ENCODE results near the gene UCKL1.

UCKL1 gene

DNA sequence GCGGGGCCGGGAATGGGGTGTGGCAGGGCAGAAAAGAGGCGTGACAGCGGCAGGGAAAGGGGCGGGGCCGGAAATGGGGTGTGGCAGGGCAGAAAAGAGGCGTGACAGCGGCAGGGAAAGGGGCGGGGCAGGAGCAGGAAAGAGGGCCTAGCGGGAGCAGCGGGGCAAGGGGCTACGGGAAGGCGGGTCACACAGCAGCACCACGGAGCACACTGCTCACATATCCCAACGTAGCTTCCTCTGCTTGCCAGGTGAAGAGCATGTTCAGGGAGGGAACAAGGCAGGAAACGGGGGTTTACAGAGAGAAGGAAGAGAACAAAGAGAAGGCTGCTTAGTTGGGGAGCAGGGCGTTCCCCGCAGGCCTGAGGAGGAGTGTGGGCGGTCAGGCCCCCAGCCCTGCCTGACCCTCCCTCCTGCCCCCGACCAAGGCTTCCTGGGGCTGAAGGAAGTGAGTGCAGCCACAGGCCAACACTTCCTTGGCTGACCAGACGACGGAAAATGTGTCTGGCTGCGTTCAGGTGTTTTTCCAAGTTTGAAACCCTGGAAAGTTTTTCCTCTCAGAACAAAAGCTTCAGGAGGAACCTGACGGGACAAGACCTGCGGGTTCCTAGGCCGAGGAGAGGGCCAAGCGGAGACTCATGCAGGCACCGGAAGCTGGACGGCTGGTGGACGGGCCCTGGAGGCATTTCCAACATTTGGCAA is 13.8 kb downstream of the UCKL1 start:
- H3K36me3 Mint-ChIP-seq (ENCODE audit: insufficient read depth) = peaks cover 24% of the 10 kb centered on the region
- H3K27me3 Mint-ChIP-seq = no peaks in the 10 kb centered on the region
- ATAC-seq (replicated peaks; ENCODE audit: extremely low read depth, poor library complexity, severe bottlenecking) = no peak
- H3K4me3 Mint-ChIP-seq = peak overlapping the region; percentile 43
- DNase-seq (ENCODE audit: low spot score in 2 of 2) = no peak
- H3K4me1 Mint-ChIP-seq = peaks cover 30% of the 10 kb centered on the region
- no peaks in the 10 kb centered on the region for H3K9me3 Mint-ChIP-seq
- peak overlapping the region; percentile 73 for H3K27ac Mint-ChIP-seq (ENCODE audit: low read depth)

DNA sequence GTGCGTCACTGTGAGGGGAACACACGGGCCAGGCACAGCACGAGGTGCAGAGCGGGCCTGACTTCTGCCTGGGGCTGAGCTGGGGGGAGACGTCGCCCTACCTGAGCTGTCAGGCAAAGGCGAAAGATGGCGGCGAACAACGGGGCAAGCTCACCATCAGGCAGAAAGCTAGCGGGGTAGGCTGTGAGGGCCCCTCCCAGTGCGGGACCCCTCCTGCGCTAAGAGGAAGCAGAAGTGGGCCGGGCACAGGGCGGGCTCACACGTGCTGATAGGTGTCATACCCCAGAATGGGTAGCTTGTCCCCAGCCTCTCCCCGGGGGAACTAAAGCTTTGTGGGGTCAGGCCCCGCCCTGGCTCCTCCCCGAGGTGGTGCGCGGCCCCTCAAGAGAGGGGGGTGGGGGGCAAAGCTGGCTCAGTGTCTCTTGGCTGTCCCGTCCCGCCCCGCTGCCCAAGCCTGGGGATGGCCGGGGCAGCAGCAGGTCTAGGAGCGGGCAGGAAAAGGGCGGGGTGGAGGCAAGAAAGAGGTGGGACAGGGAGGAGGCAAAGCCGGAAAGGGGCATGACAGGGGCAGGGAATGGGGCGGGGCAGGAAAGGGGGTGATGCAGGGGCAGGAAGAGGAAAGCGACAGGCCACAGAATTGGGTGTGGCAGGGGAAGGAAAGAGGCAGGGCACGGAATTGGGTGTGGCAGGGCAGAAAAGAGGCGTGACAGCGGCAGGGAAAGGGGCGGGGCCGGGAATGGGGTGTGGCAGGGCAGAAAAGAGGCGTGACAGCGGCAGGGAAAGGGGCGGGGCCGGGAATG is 14.7 kb downstream of the UCKL1 start:
- Mint-ChIP-seq H3K27me3 (no peaks in the 10 kb centered on the region), H3K4me1 (peaks cover 23% of the 10 kb centered on the region), H3K27ac (ENCODE audit: low read depth) (peak overlapping the region; percentile 73), H3K9me3 (no peaks in the 10 kb centered on the region), H3K4me3 (peak overlapping the region; percentile 43), H3K36me3 (ENCODE audit: insufficient read depth) (peaks cover 28% of the 10 kb centered on the region)
- DNase-seq (ENCODE audit: low spot score in 2 of 2) (peak; percentile 43 to 74), ATAC-seq (replicated peaks; ENCODE audit: extremely low read depth, poor library complexity, severe bottlenecking) (peak; percentile 84)

DNA sequence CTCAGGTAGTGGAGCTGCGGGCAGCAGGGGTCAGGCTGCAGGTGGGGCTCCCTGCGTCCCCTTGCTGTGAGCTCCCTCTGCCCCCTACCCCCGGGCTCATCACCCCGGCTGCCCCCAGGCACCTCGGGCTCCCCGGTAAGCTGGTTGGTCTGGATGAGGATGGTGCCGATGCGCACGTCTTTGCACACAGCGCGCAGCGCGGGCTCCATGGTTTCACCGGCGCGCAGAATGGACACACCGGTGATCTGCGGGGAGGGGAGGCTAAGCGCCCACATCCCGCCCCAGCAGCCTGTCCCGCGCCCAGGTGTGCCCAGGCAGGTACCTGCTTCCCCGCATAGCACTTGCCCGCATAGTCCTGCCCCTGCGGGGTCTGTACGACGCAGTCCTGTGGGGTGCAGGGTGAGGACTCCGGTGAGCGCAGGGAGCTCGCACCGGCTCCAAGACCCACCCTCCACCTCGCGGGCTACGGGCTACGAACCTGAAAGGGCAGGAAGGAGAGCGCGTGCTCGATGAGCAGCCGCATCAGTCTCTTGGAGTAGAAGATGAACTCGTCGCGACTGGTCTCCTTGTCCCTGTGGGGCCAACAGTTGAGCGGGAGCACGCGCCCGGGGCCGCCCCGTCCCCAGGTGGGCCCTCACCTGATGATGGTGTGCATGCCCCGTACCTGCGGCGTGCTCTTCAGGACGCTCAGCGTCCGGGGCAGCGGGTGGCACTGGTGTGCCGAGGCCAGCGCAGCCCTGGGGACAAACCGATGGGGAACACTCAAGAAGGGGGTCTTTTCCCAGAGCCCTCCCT is 15.5 kb downstream of the UCKL1 start:
- no peaks in the 10 kb centered on the region for H3K27me3 Mint-ChIP-seq
- H3K4me1 Mint-ChIP-seq = peaks cover 20% of the 10 kb centered on the region
- peaks cover 33% of the 10 kb centered on the region for H3K36me3 Mint-ChIP-seq (ENCODE audit: insufficient read depth)
- H3K9me3 Mint-ChIP-seq = no peaks in the 10 kb centered on the region
- DNase-seq (ENCODE audit: low spot score in 2 of 2) = peak in 1 of 2 donors; percentile 14
- ATAC-seq (replicated peaks; ENCODE audit: extremely low read depth, poor library complexity, severe bottlenecking) = no peak
- no peak overlapping the region for H3K27ac Mint-ChIP-seq (ENCODE audit: low read depth)
- H3K4me3 Mint-ChIP-seq = peak overlapping the region; percentile 43

DNA sequence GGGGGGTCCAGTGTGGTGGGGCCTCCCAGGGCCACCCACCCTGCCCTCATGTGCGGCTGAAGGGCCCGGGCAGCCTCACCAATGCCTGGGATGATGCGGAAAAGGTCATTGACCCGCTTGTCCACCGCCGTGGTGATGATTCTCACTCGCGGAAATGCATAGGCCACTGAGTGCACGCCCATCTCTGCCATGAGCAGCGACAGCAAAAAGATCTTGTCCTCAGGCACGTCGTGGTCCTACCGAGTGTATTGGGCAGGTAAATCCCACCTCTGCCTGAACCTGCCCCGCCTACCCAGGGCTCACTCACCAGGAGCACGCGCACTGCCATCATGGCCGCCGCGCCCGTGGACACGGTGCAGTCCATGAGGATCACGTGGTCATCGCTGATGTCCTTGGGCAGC is 16.1 kb downstream of the UCKL1 start:
- ATAC-seq (replicated peaks; ENCODE audit: extremely low read depth, poor library complexity, severe bottlenecking) (no peak), DNase-seq (ENCODE audit: low spot score in 2 of 2) (no peak)
- no peaks in the 10 kb centered on the region for H3K9me3 Mint-ChIP-seq
- no peak overlapping the region for H3K4me3 Mint-ChIP-seq
- H3K27ac Mint-ChIP-seq (ENCODE audit: low read depth) = no peak overlapping the region
- peaks cover 19% of the 10 kb centered on the region for H3K4me1 Mint-ChIP-seq
- peaks cover 33% of the 10 kb centered on the region for H3K36me3 Mint-ChIP-seq (ENCODE audit: insufficient read depth)
- no peaks in the 10 kb centered on the region for H3K27me3 Mint-ChIP-seq

DNA sequence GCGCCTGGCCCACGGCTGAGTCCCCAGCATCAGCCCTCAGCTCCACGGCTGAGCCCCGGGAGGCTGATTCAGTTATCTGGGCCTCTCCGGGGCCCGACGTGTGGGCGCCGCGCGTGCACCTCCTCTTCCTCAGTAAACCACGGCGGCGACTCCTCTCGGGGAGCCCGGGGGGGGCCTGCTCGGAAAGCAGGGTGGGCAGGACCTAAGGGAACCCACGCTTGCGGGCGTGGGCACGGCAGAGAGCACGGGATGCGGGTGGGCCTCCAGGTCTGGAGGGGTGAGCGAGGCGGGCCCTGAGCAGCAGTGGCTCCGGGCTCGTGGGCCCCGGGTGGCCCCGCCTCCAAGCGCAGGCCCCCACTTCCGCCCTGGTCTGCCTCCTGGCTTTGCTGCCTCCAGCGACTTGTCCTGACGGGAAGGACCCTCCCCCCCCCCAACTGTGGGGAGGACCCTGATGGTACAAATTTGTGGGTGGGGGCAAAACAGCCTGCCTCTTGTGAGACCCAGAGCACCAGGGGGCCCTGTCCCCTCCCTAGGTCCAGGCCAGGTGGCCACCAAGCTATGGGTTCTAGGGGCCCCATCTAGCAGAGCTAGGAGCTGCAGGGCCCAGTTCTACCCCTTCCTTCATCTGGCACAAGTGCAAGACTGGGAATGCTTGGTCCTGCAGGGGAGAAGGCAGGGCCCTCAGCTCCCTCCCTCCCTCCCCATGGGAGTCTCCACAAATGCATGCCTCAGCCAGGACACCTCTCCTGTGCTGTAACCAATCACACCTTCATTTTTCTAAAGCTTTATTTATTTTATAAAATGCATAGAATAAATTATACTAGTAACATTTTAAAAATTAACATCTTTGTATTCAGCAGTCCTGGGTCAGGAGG is 16.9 kb downstream of the UCKL1 start:
- no peak overlapping the region for H3K27ac Mint-ChIP-seq (ENCODE audit: low read depth)
- no peaks in the 10 kb centered on the region for H3K9me3 Mint-ChIP-seq
- no peak for DNase-seq (ENCODE audit: low spot score in 2 of 2)
- no peak overlapping the region for H3K4me3 Mint-ChIP-seq
- ATAC-seq (replicated peaks; ENCODE audit: extremely low read depth, poor library complexity, severe bottlenecking) = no peak
- no peaks in the 10 kb centered on the region for H3K27me3 Mint-ChIP-seq
- H3K36me3 Mint-ChIP-seq (ENCODE audit: insufficient read depth) = peaks cover 35% of the 10 kb centered on the region
- H3K4me1 Mint-ChIP-seq = peaks cover 26% of the 10 kb centered on the region

DNA sequence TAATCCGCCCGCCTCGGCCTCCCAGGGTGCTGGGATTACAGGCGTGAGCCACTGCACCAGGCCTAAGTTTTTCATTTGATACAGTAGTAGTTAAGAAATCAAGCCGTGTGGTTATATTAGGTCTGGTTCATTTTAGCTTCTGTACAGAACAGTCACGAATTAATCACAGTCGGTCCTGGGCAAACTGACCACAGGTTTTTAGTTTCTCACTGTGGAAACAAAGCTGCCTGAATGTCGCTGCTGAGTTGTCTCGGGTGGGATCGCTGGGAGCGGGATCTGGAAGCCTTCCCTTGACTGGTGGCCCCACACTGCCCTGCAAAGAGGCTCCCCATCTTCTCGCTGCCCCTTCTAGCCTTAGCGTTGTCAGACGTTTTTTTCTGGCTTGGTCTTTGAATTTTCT is 18.6 kb downstream of the UCKL1 start:
- H3K36me3 Mint-ChIP-seq (ENCODE audit: insufficient read depth) = peaks cover 30% of the 10 kb centered on the region
- no peaks in the 10 kb centered on the region for H3K27me3 Mint-ChIP-seq
- peaks cover 26% of the 10 kb centered on the region for H3K4me1 Mint-ChIP-seq
- H3K9me3 Mint-ChIP-seq = no peaks in the 10 kb centered on the region
- no peak overlapping the region for H3K27ac Mint-ChIP-seq (ENCODE audit: low read depth)
- ATAC-seq (replicated peaks; ENCODE audit: extremely low read depth, poor library complexity, severe bottlenecking) (no peak), DNase-seq (ENCODE audit: low spot score in 2 of 2) (no peak)
- H3K4me3 Mint-ChIP-seq = no peak overlapping the region

DNA sequence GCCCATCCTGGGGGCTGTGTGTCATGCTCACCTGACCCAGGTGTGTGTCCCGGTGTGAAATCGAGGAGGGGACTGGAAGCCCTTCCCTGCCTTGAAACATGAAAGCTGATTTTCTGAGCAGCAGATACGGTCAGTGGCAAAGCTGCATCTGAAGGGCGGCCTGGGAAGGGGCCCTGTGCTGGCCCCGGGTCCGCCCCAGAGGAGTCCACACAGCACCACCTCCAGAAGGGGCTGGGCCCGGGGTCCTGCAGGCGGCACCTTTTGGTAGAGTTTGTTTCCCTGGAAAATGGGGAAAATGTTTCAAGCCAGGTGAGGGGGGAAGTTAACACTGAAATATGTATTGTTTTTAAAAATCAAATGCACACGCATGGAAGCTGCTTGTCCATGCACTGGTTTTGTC is 20.8 kb downstream of the UCKL1 start:
- Mint-ChIP-seq H3K27me3 (no peaks in the 10 kb centered on the region), H3K36me3 (ENCODE audit: insufficient read depth) (peaks cover 24% of the 10 kb centered on the region), H3K9me3 (no peaks in the 10 kb centered on the region), H3K27ac (ENCODE audit: low read depth) (no peak overlapping the region), H3K4me1 (peaks cover 8% of the 10 kb centered on the region), H3K4me3 (no peak overlapping the region)
- ATAC-seq (replicated peaks; ENCODE audit: extremely low read depth, poor library complexity, severe bottlenecking) (no peak), DNase-seq (ENCODE audit: low spot score in 2 of 2) (no peak)

DNA sequence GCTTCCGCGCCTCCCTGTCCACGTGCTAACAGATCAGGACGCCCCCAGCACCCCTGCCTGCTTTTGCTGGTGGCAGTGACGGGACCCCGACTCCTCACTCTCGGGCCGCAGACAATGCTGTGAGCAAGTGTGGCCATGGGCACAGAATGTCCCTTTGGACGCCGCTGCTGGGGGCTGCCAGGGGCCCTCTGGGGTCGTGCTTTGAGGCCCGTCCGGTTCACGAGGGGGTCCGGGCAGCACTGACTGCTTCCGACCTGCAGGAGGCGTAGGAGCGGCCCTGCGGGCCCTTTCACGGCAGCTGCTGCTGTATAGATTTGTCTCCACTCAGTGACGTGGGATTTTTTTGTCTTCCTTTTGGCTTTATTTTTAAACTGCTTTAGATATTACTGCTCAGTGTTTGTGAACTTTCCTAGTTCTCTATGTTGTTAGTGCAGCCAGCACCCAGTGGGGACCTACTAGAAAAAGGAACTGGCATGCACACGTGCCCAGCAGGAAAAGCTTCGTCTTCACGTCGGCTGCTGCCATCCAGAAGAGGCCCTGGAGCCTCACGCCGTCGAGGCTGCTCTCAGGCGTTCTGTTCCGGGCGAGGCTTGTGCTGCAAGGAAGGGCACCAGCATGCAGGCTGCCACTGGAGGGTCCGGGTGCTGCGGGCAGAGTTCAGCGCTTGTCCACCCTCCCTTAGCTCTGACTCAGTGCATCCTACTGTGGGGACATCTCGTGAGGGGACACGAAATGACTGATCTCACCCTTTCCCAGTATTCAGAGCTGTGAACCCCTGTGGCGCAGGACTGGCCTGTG is 21.7 kb downstream of the UCKL1 start:
- peaks cover 8% of the 10 kb centered on the region for H3K4me1 Mint-ChIP-seq
- DNase-seq (ENCODE audit: low spot score in 2 of 2) = no peak
- H3K27ac Mint-ChIP-seq (ENCODE audit: low read depth) = no peak overlapping the region
- H3K36me3 Mint-ChIP-seq (ENCODE audit: insufficient read depth) = peaks cover 28% of the 10 kb centered on the region
- no peaks in the 10 kb centered on the region for H3K9me3 Mint-ChIP-seq
- no peak overlapping the region for H3K4me3 Mint-ChIP-seq
- ATAC-seq (replicated peaks; ENCODE audit: extremely low read depth, poor library complexity, severe bottlenecking) = no peak
- H3K27me3 Mint-ChIP-seq = no peaks in the 10 kb centered on the region

DNA sequence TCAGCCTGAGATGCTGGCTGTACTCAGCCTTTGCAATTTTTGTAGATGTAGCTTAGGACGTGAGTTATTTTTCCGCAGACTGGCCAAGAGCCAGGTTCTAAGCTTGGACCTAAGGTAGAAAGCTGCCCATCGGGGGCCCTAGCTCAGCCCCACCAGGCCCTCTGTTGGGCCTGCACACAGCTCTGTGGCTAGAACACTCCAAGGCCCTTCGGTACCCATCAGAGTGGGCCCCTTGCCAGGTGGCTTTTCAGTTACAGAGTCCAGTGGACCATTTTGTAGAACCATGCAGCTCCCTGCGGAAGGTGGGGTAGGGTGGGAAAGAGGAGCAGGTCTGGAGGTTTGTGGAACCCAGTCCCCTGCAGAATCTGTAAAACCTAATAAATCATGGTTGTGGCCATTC is 22.6 kb downstream of the UCKL1 start:
- Mint-ChIP-seq H3K36me3 (ENCODE audit: insufficient read depth) (peaks cover 34% of the 10 kb centered on the region), H3K4me3 (no peak overlapping the region), H3K27ac (ENCODE audit: low read depth) (no peak overlapping the region), H3K9me3 (no peaks in the 10 kb centered on the region), H3K27me3 (no peaks in the 10 kb centered on the region), H3K4me1 (peaks cover 8% of the 10 kb centered on the region)
- no peak for DNase-seq (ENCODE audit: low spot score in 2 of 2)
- ATAC-seq (replicated peaks; ENCODE audit: extremely low read depth, poor library complexity, severe bottlenecking) = no peak

DNA sequence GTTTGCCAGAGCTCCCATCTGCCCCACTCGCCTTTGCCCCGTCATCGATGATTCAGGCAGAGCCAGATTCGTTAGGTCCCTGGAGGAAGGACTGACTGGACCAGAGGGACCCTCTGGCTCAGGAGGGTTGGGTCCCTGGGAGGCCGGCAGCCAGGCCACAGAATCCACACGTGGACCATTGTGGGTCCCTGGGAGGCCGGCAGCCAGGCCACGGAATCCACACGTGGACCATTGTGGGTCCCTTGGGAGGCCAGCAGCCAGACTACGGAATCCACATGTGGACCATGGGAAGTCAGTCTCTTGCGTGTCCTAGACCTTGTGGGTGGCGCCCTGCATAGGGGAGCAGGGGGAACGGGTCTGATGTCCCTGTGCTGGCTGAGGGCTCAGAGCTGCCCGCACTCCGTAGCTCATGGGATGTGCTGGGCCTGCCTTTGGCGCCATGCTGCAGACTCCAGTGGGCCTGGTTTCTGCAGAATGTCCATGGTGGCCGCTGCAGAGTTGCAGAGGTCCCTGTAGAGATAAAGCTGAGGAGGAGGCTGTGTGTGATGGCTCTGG is 23.5 kb downstream of the UCKL1 start:
- DNase-seq (ENCODE audit: low spot score in 2 of 2) (no peak), ATAC-seq (replicated peaks; ENCODE audit: extremely low read depth, poor library complexity, severe bottlenecking) (no peak)
- H3K27ac Mint-ChIP-seq (ENCODE audit: low read depth) = no peak overlapping the region
- H3K36me3 Mint-ChIP-seq (ENCODE audit: insufficient read depth) = peaks cover 41% of the 10 kb centered on the region
- no peaks in the 10 kb centered on the region for H3K27me3 Mint-ChIP-seq
- no peak overlapping the region for H3K4me3 Mint-ChIP-seq
- H3K9me3 Mint-ChIP-seq = no peaks in the 10 kb centered on the region
- H3K4me1 Mint-ChIP-seq = peaks cover 8% of the 10 kb centered on the region

DNA sequence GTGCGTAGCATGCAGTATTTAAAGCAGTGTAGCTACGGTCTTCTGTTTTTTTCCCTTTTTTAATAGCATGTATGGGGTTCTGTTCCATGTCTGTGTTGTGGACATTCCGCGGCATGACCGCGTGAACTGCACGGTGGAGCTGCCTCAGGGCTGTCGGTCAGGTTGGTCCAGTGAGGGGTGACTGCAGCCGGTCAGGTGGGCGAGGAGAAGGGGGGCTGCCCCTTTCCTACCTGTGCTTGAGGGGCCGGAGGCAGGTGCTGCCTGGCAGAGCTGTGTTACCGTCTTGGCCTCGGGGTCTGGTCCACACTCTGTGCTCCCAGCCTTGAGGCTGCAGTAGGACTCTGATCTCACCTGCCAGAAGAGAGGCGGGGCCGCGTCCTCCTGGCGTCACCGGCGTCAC is 24.5 kb downstream of the UCKL1 start:
- ATAC-seq (replicated peaks; ENCODE audit: extremely low read depth, poor library complexity, severe bottlenecking) (no peak), DNase-seq (ENCODE audit: low spot score in 2 of 2) (no peak)
- no peaks in the 10 kb centered on the region for H3K27me3 Mint-ChIP-seq
- no peak overlapping the region for H3K4me3 Mint-ChIP-seq
- no peaks in the 10 kb centered on the region for H3K9me3 Mint-ChIP-seq
- H3K27ac Mint-ChIP-seq (ENCODE audit: low read depth) = no peak overlapping the region
- H3K36me3 Mint-ChIP-seq (ENCODE audit: insufficient read depth) = peaks cover 44% of the 10 kb centered on the region
- peaks cover 12% of the 10 kb centered on the region for H3K4me1 Mint-ChIP-seq

Data from central memory CD8-positive, alpha-beta T cell (primary cell).